Psoas muscle (tissue), 8 donors: Measurements from ENCODE around the gene PRKX. TPM values are rescaled to one million over a fixed set of nuclear protein-coding genes. Genes with fewer than 3 reads are reported as not detected.

Source experiments
- ATAC-seq, 4 donors: fragments of 200-7000 bp; cut with Tn5 transposase; one replicate each; pipeline ENCODE4 v1.9.1; 2020; ENCODE audit warnings: moderate library complexity in 3 of 4, mild to moderate bottlenecking in 2 of 4
- DNase-seq, 2 donors: peaks; one replicate each; pipeline ENCODE4 v3.0.0-alpha.2; 2020
- H3K27ac ChIP-seq: fragments of 200-600 bp; one replicate; pipeline ENCODE4 v1.8.0; 2022
- H3K27me3 ChIP-seq, 3 donors: fragments of 200-600 bp in 1 of 3; one replicate each; pipeline versions ENCODE4 v1.6.1 to v1.8.0; 2013 to 2022; ENCODE audit warnings: low read length in 2 of 3, mild to moderate bottlenecking in 2 of 3, moderate library complexity in 1 of 3; ENCODE audit not compliant: insufficient read depth in 3 of 3
- H3K36me3 ChIP-seq, 2 donors: fragments of 200-600 bp in 1 of 2; one replicate each; pipeline versions ENCODE4 v1.6.1 to v1.8.0; 2013 to 2022; ENCODE audit warnings: low read depth in 1 of 2, mild to moderate bottlenecking in 1 of 2, moderate library complexity in 1 of 2; ENCODE audit not compliant: insufficient read depth in 1 of 2
- H3K4me1 ChIP-seq: fragments of 200-600 bp; one replicate; pipeline ENCODE4 v1.8.0; 2022
- H3K4me3 ChIP-seq: fragments of 200-600 bp; one replicate; pipeline ENCODE4 v1.8.0; 2022; ENCODE audit warnings: mild to moderate bottlenecking
- H3K9me3 ChIP-seq: fragments of 200-600 bp; one replicate; pipeline ENCODE4 v1.8.0; 2022
- CTCF ChIP-seq: fragments of 200-600 bp; IDR thresholded peaks from one replicate; pipeline ENCODE4 v1.8.0; 2022; ENCODE audit warnings: antibody characterized with exemption
- WGBS, 3 donors: extraction: QIAGEN DNeasy Blood & Tissue Kit; methylation state at CpG; one replicate each; pipeline versions ENCODE4 v1.1.6 to v1.1.7; 2013; 5-methylcytosine and 5-hydroxymethylcytosine counted together
- intact Hi-C, 2 donors: fragments of 100-400 bp; cut with DNase I; formaldehyde crosslinking; loops; one replicate each; pipeline versions ENCODE4 v1.11.0 to v1.14.2; 2022
- long read RNA-seq, 2 donors: library from polyadenylated mRNA; unstranded; transcript quantifications; one replicate each; pipeline ENCODE4 v2.0.0, GENCODE V29; 2021
- polyA plus RNA-seq, 3 donors: library from polyadenylated mRNA; stranded (reverse); fragments of 200-250 nt; gene quantifications; one replicate each; pipeline ENCODE4 v1.2.3, GENCODE V29; 2013
- total RNA-seq, 4 donors: library from RNA; stranded (reverse); fragmentation: NEBNext Ultra II Directional in 2 of 4; extraction: Animal tissue kit (Norgen Biotek cat#: 25700) in 2 of 4; gene quantifications; one replicate each; pipeline versions ENCODE4 v1.2.1 to v1.2.4, GENCODE V29; 2021 to 2023
- donor health status: healthy with polysubstance abuse.
- donor health status: DM: no; HTN: no; CAD: no; lungs with moderate emphysema.
- donor health status: Bipolar disorder and iron deficiency.
- donor health status: healthy.
- donor health status: DM: yes; HTN: yes; CAD: no.
- donor health status: DM: no; HTN: no; CAD: no.
- donor health status: DM: no; HTN: no; CAD: no.
- donor health status: DM: yes; HTN: yes; CAD: no.

The PRKX gene
- total RNA-seq (1 to 10 TPM; 2.7 to 4.5 (median 3.5) TPM), polyA plus RNA-seq (1 to 10 TPM in 2 of 3 donors, under 1 TPM in 1; 0.59 to 1.3 (median 1.3) TPM)
- long read RNA-seq, donor 1, full-length matches to known transcripts, result 2 of 3 reads
- long read RNA-seq, donor 1, partial matches to known transcripts, result 0 of 3 reads
- long read RNA-seq, donor 1, other reads (novel, unspliced or antisense), result 1 of 3 reads
- long read RNA-seq, donor 2, full-length matches to known transcripts, result 1 of 1 reads
- long read RNA-seq, donor 2, partial matches to known transcripts, result 0 of 1 reads
- long read RNA-seq, donor 2, other reads (novel, unspliced or antisense), result 0 of 1 reads

- peak within 1 kb of the TSS; percentile 65 for H3K4me3 ChIP-seq
- ATAC-seq, result peak; percentile 52 to 67 (median 65)
- peaks cover 0 to 33% (median 0%) of the 10 kb centered on the region in 3 donors for H3K27me3 ChIP-seq
- no peaks in the 10 kb centered on the region for H3K36me3 ChIP-seq
- intact Hi-C loops, result no loop called here
- H3K9me3 ChIP-seq, result no peaks in the 10 kb centered on the region
- H3K4me1 ChIP-seq, result no peaks in the 10 kb centered on the region
- peak; percentile 55 to 75 for DNase-seq
- TF ChIP-seq CTCF, result no peak
- WGBS, 3 donors, result 0 to 1% (median 0%) methylated on average over 10 to 77 of the region's 97 CpGs
- H3K27ac ChIP-seq, result peak within 1 kb of the TSS; percentile 50
These were observed at the start of gene PRKX for GRCh38 chrX:3713225-3713936. Gene PRKX (minus strand): TSS chrX:3713649. CDS start chrX:3713253, 396 bp downstream.

- Histone ChIP-seq H3K9me3 (no peaks in the 10 kb centered on the region), H3K4me1 (no peaks in the 10 kb centered on the region), H3K27me3 (no peaks in the 10 kb centered on the region), H3K36me3 (no peaks in the 10 kb centered on the region), H3K27ac (no peak overlapping the region), H3K4me3 (no peak overlapping the region)
- DNase-seq (no peak), ATAC-seq (no peak)
- WGBS, 3 donors, result 41 to 44% (median 43%) methylated on average over 2 of the region's 2 CpGs
- intact Hi-C loops, result no loop called here
- TF ChIP-seq CTCF, result no peak
These were observed 49.7 kb upstream of the PRKX start for GRCh38 chrX:3763111-3763510.

- WGBS, 3 donors, result 49 to 60% (median 57%) methylated on average over 5 of the region's 5 CpGs
- no peak for DNase-seq
- Histone ChIP-seq H3K9me3 (no peaks in the 10 kb centered on the region), H3K4me1 (no peaks in the 10 kb centered on the region), H3K4me3 (no peak overlapping the region), H3K27ac (no peak overlapping the region), H3K36me3 (no peaks in the 10 kb centered on the region), H3K27me3 (no peaks in the 10 kb centered on the region)
- ATAC-seq, result no peak
- intact Hi-C loops, result no loop called here
- no peak for TF ChIP-seq CTCF
These were observed 44.1 kb upstream of the PRKX start for GRCh38 chrX:3757510-3758025.

GRCh38 chrX:3748052-3748559, 34.7 kb upstream of the PRKX start:
- H3K4me3 ChIP-seq, result no peak overlapping the region
- no peak for TF ChIP-seq CTCF
- intact Hi-C loops, result no loop called here
- WGBS, 3 donors, result 62 to 66% (median 65%) methylated on average over 3 of the region's 3 CpGs
- no peak overlapping the region for H3K27ac ChIP-seq
- H3K9me3 ChIP-seq, result no peaks in the 10 kb centered on the region
- H3K36me3 ChIP-seq, result no peaks in the 10 kb centered on the region
- ATAC-seq, result no peak
- no peak for DNase-seq
- no peaks in the 10 kb centered on the region for H3K27me3 ChIP-seq
- H3K4me1 ChIP-seq, result no peaks in the 10 kb centered on the region
